HG03460 (cell line): ENCODE results near the gene PTGER1.
"Not testable (repeated sequence)": the region's sequence is repeated elsewhere in the genome, so short reads cannot be mapped to it uniquely, and the experiment has no call there.

Experiments used
- ATAC-seq: cut with Tn5 transposase; IDR thresholded peaks from one replicate; pipeline ENCODE4 v1.9.1; 2021; ENCODE audit not compliant: unreplicated experiment

Gene PTGER1, protein sequence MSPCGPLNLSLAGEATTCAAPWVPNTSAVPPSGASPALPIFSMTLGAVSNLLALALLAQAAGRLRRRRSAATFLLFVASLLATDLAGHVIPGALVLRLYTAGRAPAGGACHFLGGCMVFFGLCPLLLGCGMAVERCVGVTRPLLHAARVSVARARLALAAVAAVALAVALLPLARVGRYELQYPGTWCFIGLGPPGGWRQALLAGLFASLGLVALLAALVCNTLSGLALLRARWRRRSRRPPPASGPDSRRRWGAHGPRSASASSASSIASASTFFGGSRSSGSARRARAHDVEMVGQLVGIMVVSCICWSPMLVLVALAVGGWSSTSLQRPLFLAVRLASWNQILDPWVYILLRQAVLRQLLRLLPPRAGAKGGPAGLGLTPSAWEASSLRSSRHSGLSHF

DNA sequence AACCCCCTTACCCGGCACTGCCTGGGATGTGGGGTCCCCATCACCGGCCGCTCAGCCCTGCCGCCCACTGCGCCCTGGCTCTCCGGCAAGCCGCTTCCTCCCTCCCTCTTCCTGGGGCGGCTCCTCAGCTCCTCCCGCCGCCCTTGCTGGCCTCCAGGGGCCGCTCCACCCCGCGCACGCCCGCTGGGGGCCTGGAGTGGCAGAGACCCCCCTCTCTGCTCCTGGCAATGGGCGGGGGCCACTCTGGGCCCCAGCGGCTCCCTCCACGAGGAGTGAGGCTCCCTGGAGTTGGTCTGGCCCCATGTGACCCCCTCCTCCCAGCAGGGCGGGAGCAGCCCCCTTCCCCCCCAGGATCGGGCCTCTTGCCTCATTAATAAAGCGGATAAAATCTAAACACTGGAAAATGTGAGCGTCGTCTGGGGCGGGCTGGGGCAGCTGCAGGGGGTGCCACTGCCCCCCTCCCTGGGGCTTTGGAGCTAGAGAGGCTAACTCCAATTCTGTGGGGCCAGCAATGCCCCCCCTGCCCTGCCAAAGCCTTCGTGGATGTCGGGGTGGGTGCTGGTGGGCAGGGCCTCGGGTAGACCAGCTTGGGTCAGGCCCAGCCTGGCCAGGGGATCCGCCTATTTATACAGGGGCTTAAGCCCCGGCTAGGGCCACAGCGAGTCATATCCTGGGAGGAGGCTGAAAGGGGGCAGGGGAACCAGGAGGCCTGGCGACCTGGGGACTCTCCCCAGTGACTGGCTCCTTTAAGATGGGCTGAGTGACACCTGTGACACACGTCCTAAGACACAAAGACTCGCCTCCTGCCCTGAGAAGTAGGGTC, at the start of gene PTGER1:
TSS of gene PTGER1 (minus strand) at position 104 of the 823 bp plus-strand sequence. CDS start 1,034 bp downstream, outside the sequence.
- ATAC-seq, result no peak

DNA sequence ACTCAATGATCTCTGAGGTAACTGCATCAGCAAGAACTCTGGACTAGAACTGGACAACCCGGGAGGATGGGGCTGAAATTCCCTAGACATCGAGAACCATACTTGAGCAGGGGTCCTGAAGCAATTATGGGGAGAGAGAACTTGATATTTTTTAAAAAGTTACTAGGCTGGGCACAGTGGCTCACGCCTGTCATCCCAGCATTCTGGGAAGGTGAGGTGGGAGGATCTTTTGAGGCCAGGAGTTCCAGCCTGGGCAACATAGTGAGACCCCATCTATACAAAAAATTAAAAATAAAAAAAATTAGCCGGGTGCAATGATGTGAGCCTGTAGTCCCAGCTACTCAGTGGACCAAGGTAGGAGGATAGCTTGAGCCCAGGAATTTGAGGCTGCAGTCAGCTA, 45.4 kb upstream of the PTGER1 start:
- no peak for ATAC-seq

DNA sequence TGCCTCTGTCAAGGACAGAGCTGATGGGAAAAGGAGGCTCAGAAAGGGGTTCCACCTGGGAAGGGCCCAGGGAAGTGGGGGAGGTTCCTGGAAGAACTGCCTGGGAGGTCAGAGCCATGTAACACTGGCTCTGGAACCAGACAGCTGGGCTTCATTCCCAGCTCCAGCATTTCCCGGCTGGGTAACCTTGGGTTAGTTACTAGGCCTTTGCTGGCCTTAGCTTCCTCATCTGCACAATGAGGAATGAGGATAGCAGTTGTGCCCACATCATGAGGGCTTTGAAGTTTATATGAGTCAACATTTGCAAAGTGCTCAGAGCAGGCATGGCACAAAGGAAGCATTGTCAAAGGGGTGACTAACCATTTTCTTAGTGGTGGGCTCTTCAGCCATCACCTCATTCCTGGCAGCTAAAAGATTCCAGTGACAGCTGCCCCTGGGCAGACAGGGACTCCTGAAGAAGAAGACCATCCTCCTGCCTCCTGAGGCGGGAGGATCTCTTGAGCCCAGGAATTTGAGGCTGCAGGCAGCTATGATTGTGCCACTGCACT, 44.8 kb upstream of the PTGER1 start:
- no peak for ATAC-seq

DNA sequence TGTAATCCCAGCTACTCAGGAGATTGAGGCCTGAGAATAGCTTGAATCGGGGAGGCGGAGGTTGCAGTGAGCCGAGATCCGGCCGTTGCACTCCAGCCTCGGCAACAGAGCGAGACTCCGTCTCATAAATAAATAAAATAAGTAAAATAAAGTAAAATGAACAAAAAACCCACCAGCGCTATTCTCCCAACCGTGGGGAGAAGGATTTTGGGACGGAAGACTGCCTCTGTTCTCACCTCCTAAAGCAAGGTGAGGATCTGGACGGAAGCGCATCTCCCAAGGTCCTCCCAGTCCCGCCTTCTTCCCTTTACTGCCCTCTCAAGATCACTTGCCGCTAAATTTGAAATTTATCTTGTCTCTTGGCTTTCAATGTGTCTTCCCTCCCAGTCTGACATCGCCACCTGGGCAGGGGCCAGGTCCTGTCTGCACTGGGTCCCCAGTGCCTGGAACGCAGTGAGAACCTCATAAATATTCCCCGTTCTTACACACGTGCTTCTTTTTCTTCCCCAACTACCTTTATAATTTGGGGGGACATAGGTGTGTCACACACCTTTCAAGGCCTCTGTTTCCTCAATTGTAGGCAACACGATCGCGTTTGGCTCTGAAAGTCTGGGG, 44.2 kb upstream of the PTGER1 start:
- no peak for ATAC-seq

DNA sequence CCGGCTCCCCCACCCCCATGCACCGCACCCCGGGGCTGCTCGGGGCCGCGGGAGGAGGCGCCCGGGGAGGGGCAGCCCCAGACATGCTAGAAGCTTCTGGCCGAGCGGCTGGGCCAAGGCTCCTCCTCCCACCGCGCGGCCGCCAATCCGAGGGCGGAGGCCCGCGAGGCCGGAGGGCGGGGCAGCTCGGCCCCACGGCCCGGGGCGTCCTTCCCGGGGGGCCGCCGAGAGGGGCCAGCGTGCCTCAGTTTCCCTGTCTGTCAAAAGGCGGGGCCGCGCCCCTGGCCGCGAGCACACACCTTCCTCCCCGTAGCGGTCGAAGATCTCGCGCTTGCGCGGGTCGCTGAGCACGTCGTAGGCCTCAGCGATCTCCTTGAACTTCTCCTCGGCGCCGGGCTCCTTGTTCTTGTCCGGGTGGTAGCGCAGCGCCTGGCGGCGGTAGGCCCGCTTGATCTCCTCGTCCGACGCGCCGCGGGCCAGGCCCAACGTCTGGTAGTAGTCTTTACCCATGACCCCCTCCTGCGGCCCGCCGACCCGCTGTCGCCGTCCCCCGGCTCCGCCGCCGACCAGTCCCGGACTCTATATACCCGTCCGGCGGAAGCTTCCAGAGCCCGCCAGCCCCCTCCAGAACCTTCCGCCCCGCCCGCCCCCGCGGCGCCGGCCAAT, 42.8 kb upstream of the PTGER1 start, which contains the start of gene DNAJB1:
TSS of gene DNAJB1 (minus strand) at position 558 of the 666 bp plus-strand sequence. CDS start at position 510, 48 bp downstream.
- peak; percentile 58 for ATAC-seq

DNA sequence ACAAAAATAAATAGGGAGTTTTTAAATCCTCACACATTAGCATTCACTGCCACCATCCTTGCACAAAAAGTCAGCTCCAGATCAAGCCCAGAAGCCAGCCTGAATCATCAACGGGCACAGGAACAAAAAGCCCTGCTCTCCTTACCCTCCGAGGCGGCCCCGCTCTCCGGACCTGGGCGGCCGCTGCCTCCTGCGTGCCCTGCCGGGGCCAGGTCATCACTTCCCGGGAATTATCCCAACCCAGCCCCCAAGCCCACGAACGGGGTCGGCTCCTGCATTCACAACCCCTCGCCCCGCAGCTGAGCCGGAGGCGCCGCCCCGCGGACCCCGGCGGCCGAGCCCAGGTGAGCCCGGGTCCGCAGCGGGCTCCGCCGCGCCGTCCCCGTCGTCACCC, 42.3 kb upstream of the PTGER1 start:
- no peak for ATAC-seq

DNA sequence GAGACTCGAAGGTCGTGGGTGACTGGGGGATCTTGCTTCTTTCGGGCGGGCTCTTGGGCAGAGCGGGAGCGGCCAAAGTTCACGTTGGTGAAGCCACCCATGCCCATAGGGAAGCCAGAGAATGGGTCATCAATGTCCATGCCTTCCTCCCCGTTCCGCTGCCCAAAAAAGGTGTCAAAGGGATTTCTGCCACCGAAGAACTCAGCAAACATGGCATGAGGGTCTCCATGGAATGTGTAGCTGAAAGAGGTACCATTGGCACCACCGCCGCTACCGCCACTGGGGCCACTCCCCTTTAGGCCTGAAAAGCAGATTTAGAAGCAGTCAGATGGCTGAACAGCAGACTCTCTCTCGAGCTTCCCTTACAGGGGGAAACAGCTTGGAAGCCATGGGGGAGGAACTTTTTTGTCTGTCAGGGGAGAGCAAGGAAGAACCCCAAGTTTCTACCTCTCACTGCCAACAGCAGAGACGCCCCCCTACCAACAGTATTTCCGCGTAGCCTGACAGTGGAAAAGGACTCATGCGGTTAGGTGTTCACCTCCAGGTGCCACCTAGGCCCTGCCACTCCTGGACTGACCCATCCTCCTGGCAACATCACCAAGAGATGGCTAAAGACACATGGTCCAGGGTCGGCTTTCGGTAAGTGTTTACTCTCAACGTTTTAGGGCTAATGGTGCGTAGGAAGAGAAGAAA, 41.7 kb upstream of the PTGER1 start:
- ATAC-seq, result no peak

DNA sequence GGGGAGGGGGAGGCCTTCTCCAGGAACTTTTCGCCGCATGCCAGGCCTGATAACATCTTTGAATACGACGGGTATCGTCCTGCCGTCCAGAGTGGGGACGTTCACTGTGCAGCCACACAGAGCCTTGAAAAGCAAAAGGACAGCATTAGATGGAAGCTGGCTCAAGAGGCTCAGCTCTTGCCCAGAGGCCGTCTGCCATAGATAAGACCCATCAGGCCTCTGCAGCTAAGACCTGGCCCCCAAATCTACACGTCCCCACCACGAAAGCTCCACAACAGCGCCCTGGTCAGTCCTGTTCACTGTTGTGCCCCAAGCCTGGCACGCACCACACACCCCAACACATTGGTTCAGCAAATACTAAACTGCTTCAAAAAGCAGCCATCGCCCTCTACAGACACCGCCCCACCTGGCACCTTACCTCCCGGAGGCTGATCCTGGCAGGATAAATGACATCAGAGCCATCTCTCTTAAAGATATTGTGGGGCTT, 40.9 kb upstream of the PTGER1 start:
- no peak for ATAC-seq

DNA sequence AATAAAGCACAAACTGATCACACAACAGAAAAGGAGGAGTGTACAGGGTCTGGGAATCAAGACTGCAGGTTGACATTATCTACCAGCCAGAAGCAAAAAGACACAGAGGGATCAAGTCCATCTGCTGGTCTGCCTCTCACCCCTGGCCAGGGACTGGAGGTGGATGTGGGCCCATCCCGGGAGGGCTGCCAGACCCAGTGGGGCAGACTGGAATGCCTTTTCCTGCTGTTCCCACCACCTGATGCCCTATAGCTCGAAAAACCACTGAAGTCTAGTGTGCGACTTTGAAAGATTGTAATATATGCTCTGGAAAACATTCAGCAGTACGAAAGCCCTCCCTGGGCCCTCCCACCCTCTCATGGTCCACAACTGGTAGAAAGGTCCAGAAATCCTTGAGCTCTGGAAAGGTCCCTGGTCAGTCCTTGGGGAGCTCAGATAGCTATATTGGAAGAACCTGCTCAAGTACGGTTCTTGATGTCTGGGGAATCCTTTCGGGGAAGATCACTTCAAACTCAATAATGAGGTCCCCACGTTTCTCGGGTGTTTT, 40.4 kb upstream of the PTGER1 start:
- no peak for ATAC-seq

DNA sequence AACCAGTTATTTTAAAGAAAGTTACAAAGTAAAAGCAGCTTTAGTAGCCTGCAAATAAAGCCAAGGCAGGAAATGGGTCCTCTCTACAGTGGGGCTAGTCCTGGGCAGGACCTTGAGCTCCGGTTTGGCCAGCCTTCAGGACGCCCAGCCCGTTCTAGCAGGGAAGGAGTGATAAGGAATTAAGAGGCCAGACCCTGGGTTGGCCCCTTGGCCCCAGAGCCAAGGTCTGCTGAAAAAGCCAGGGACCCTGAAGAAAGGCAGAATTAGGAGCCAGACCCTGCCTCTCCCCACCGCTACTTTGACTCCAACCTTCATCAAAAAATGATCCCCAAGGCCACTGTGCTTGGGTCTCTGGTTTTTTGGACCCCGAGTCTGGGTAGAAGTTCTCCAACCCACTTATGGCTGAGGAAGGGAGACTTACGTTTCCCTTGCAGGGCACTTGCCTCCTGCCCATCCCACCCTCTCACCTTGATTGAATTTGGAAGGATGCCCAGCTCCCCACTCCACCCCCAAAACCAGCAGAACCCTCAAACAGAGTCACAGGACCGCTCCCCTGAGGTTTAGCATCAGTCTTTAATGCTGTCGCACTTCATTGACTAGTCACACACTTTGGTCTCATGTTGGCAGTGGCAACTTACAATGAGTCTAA, 39.2 kb upstream of the PTGER1 start:
- no peak for ATAC-seq

DNA sequence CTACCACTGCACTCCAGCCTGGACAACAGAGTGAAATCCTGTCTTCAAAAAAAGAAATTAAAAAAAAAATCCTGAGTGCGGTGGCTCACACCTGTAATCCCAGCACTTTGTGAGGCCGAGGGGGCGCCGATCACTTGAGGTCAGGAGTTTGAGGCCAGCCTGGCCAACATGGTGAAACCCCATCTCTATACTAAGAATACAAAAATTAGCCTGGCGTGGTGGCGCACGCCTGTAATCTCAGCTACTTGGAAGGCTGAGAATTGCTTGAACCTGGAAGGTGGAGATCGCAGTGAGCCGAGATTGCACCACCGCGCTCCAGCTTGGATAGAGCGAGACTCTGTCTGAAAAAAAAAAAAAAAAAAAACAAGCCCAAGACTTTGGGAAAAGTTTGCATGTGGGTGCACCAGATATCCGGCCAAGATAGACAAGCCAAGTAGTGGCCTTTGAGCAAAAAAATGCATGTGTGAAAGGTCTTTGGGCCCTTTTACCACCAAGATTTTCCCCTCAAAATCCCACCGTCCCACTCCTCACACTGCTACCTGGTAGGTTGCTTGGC, 37.3 kb upstream of the PTGER1 start:
- no peak for ATAC-seq

DNA sequence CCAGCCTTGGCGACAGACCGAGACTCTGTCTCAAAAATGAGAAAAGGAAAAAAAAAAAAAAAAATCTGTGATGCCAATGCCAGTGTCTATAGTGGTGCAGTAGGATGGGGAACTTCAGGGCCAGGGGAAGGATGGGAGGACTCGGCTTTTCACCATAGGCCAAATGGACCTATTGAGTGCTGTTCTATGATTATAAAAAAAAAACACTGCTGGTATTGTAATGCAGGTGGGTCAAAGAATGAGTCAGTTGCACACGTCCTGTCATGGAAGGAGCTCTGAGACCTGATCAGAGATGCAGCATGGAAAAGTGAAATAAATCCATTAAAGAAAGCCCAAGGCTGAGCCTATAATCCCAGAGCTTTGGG, 36.1 kb upstream of the PTGER1 start:
- no peak for ATAC-seq

DNA sequence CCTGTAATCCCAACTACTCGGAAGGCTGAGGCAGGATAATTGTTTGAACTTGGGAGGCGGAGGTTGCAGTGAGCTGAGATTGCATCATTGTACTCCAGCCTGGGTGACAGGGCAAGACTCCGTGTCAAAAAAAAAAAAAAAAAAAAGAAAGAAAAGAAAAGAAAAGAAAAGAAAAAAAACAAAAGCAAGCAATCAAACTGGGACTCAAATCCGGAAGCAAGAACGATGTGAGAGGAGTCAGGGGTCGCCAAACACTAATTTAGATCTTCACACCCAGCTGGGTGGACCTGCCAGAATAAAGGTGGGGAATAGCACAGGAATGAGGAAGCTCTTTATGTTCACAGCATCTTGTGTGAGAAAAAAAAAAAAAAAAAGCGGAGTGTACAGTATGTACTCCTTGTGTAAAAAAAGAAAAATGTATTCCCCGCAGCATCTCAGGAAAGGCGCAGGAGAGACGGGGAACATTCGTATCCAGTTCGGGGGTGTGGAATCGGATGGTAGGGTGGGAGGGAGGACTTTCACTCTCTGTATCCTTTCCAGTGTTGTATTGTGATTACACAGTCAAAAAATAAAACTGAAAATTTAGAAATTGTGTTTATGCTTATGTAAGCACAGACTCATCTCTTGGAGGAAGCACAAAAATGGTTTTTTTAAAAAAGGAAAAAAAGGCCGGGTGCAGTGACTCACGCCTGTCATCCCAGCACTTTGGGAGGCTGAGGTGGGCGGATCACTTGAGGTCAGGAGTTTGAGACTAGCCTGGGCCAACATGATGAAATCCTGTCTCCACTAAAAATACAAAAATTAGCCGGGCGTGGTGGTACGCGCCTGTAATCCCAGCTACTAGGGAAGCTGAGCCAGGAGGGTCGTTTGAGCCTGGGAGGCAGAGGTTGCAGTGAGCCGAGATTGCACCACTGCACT, 35.4 kb upstream of the PTGER1 start:
- no peak for ATAC-seq

DNA sequence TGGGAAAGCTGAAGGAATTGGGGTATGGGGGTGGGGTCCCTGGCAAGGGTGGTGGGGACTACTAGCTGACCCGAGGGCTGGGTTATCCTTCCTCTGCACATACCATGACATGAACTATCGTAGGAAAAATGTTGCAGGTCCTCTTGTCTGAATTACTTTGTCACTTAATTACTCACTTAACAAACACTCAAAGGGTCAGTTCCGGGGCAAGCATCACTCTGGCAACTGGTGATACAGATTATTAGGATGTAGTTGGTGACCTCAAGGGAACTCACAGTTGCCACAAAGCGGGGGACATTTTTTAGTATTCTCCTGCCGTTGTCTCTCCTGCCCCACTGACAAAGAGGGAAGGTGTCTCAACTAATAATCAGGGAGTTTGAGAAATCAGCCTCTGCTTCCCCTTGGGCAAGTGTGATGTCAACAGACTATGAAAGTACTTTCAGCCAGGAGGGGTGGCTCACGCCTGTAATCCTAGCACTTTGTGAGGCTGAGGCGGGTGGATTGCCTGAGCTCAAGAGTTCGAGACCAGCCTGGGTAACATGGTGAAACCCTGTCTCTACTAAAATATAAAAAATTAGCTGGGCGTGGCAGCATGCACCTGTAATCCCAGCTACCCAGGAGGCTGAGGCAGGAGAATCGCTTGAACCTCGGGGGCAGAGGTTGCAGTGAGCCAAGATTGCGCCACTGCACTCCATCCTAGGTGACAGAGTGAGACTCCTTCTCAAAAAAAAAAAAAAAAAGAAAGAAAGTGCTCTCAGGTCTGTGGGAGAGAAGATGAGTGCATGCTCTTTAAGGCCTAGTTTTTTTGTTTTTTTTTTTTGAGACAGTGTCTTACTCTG, 32.8 kb upstream of the PTGER1 start:
- no peak for ATAC-seq

DNA sequence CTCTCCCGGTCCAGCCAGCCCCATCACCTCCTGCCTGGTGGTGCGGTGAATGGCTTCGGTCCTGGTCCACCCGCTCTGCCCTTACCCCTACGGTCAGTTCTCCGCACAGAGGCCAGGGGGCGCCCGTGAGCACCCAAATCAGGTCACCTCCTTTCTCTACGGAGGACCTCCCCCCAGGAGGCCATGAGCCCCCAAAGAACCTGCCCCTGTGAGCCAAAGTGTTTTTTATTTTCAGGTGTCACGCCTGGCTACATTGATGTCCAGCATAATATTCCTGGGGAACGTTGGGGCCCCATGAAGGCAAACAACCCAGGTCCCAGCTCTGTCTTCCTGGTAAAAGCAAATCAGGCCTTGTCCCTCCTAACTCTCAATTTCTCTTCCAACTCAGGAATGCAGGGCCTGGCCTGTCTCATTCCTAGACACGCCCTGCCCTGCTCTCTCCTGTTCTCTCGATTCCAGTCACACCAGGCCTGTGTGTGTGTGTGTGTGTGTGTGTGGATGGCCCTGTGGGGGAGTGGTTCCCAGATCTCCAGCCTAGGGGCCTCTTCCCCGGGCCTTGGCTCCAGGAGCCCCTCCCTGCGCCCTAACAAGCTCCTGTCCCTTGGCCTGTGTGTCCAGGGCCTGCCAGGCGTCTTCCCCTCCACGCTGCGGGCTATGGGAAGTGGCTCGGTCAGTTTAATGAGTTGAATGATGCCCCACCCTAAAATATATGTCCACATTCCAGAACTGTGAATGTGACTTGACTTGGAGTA, 30.5 kb upstream of the PTGER1 start:
- ATAC-seq, result no peak

DNA sequence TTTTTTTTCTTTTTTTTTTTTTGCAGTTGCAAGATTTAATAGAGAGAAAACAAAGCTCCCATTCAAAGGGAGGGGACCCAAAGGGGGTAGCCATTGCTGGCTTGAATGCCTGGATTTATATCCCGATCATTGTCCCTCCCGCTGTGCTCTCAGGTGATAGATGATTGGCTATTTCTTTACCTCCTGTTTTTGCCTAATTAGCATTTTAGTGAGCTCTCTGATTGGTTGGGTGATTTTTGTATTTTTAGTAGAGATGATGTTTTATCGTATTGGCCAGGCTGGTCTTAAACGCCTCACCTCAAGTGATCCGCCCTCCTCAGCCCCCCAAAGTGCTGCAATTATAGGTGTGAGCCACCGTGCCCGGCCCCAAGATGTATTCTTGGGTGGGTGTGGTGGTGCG, 29.4 kb upstream of the PTGER1 start:
- ATAC-seq, result not testable (repeated sequence)
